GM12873 (cell line): ENCODE measurements around the gene PTPRF.

Experiments used
- CTCF ChIP-seq: IDR thresholded peaks from 2 replicates; pipeline ENCODE4 v1.5.1; 2012; ENCODE audit warnings: low read depth, mild to moderate bottlenecking, moderate library complexity, low read length, control low read depth; ENCODE audit not compliant: insufficient read depth; ENCODE audit errors: missing control alignments

Gene PTPRF

GRCh38 chr1:43493661-43494450 is 36.8 kb upstream of the PTPRF start:
- TF ChIP-seq CTCF = no peak

DNA sequence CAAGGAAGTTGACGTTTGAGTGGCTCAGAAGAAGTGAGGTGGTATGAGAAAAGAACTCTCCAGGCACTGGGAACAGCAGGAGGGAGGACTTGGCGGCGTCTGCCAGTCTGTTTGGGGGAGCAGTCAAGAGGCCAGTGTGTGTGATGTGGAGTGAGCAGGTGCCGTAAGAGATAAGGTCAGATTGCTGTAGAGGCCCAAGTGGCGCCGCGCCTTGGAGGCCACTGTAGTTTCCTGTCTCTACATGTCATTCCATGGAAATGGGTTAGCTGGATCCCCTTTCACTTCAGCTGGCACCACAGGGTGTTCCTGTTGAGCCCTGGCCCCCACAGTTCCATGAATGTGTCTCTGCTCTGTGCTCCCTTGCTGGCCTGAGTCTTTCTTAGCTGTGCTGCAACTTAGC is 35.5 kb upstream of the PTPRF start:
- TF ChIP-seq CTCF = no peak

GRCh38 chr1:43499898-43500297 is 30.8 kb upstream of the PTPRF start:
- no peak for TF ChIP-seq CTCF

DNA sequence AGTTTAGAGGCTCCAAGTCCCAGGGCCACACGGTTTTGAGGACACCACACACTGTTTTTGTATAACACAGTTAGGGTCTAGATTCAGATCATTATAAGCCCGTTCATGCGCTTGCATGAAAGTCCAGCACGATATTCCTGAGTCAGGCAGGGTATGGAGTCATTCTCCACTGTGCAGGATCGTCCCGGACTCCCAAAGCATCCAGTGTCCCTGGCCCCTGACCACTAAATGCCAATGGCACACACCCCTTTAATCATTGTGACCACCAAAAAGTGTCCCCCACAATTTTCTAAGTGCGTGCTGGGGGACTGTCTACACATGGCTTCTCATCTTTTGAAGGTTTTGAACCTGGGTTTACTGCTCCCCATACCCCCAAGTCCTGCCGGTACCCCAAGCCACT is 27.1 kb upstream of the PTPRF start:
- TF ChIP-seq CTCF = no peak

- TF ChIP-seq CTCF = no peak
These were observed 25.5 kb upstream of the PTPRF start for GRCh38 chr1:43505077-43505780.

DNA sequence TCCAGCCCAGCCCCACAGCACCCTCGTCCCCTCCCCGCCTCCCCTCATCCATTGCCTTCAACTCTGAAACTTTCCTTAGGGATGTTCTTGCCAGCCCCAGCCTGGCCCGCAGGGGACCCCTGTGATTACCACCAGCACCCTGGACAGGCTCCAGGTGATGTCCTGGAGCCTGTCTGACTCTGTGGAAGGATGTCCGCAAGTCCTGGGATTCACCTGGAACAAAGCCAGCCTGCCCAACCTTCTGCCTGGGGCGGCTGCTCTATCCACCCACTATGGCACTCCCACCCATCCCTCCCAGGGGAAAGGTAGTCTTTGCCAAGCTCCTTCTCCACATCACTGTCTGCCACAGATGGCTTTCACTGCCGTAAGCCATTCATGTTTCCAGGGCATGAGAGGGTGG is 24.4 kb upstream of the PTPRF start:
- TF ChIP-seq CTCF = no peak
